Activated gamma-delta T cell treated with Interleukin-2 at 50 U/mL for 16 hours (primary cell): ENCODE measurements around the gene NMRK2.

Experiments used
- DNase-seq: peaks from one replicate; pipeline ENCODE4 v3.0.0-alpha.2; 2020

NMRK2 gene

GRCh38 chr19:3981736-3982681, 49.1 kb downstream of the NMRK2 start:
- no peak for DNase-seq

DNA sequence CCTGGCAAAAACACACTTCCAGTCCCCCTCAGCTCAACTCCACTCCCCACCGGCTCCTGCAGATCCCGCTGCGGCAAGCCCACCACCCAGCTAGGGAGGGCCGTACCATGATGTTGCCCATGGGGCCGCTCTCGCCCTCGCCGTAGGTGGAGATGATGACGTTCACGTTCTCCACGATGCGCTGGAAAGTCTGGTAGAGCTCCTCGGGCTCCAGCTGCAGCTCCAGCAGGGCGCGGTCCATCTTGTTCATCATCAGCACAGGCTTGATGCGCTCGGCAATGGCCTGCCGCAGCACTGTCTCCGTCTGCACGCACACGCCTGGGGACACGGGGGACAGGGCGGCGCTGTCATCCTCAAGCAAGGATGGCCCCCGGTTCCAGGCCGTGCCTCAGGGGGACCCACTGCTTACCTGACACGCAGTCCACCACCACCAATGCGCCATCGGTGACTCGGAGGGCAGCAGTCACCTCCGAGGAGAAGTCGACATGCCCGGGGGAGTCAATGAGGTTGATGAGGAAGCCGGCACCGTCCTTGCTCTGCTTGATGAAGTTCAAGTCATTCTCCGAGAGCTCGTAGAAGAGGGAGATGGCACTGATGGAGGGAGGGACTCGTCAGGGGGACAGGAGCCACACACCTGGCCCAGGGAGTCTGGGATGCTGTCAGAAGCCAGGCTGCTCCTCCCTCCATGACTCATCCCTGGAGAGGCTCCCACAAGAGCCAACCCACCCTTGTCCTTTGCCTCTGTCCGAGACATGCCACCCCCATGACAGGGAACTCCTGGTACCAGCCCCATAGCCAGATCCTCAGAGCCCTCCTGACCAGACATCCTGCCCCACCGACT, 50.1 kb downstream of the NMRK2 start:
- no peak for DNase-seq

GRCh38 chr19:3983542-3983914, 50.7 kb downstream of the NMRK2 start:
- no peak for DNase-seq

- DNase-seq, result no peak
Observed at GRCh38 chr19:3983936-3984583, 51.2 kb downstream of the NMRK2 start.

DNA sequence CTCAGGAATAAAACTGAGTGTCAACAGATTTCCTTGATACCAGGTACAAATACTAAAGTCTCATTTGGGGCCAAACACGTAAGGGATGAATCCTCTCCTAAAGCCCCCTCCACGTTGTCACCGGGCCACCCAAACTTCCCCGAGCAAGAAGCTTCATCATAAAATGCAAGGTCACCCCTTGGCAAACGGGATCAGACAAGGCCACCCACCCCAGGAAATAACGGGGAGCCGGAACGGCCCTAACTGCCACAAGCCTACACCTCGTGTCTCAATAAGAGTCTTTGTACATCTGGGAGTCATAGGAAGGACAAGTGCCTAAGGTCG, 51.7 kb downstream of the NMRK2 start:
- no peak for DNase-seq

GRCh38 chr19:3984908-3985642, 52.2 kb downstream of the NMRK2 start, which contains the start of gene EEF2:
TSS of gene EEF2 (minus strand) at chr19:3985463. CDS start at chr19:3985380, 83 bp downstream.
- DNase-seq, result peak; percentile 92

- no peak for DNase-seq
Observed at GRCh38 chr19:3985643-3986259, 52.9 kb downstream of the NMRK2 start.

- peak; percentile 69 for DNase-seq
Observed at GRCh38 chr19:3986260-3987041, 53.6 kb downstream of the NMRK2 start.

DNA sequence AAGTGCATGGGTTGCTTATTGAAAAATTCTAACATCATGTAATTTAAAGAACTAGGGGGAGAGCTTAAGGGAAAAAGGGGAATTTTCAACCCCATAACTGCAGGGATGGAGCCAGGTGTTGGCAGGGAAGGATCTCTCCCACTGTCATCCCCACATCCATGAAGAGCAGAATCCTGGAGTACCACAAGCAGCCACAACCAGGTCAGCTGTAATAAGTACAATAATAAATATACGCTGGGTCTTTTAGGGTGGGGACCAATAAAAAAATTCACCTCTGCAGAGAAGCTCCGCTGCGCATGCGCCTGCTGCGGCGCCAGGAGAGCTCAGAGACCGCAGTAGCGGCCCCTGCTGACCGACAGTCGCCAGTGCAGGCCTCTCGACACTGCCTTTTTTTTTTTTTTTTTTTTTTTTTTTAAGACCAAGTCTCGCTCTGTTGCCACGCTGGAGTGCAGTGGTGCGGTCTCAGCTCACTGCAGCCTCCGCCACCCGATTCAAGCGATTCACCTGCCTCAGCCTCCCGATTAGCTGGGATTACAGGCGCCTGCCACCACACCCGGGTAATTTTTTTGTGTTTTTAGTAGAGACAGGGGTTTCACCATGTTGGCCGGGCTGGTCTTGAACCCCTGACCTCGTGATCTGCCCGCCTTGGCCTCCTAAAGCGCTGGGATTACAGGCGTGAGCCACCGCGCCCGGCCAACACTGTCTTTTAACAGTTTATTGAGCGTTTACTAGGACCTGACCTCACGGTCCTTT, 54.9 kb downstream of the NMRK2 start:
- DNase-seq, result peak; percentile 89

GRCh38 chr19:3990815-3991117, 57.9 kb downstream of the NMRK2 start:
- no peak for DNase-seq
